Measurements from ENCODE around the gene BDH2. TPM values are rescaled to one million over a fixed set of nuclear protein-coding genes. Genes with fewer than 3 reads are reported as not detected.

The BDH2 gene
- total RNA-seq, 3 donors from 2014 or later, result 27.1 to 35.1 (median 31.2) TPM

GRCh38 chr4:103029300-103029699 lies 70.3 kb downstream of the BDH2 start:
- H3K36me3 ChIP-seq (ENCODE audit: low read depth), result no peaks in the 10 kb centered on the region
- ATAC-seq, result no peak
- no peak overlapping the region for H3K4me3 ChIP-seq
- no peak for TF ChIP-seq CTCF (IDR thresholded peaks at IDR 0.05)
- DNase-seq, result no peak
- intact Hi-C loops (cut with DNase I, micrococcal nuclease), result no loop called here
- no peaks in the 10 kb centered on the region for H3K9me3 ChIP-seq
- no peaks in the 10 kb centered on the region for H3K4me1 ChIP-seq (ENCODE audit: low read depth)

Other genes with a start within 250 kb of the BDH2 start
- gene CISD2, start 230.8 kb downstream of the BDH2 start, total RNA-seq, result 10 to 100 TPM; 22.5 to 24.5 (median 23.1) TPM
- 1 to 10 TPM in 1 of 3 donors, under 1 TPM in 1, not detected in 1; 0.65 to 1.4 TPM for gene SLC9B1, start 80.1 kb downstream of the BDH2 start, total RNA-seq
- gene SLC9B2, start 23.1 kb downstream of the BDH2 start, total RNA-seq, result 1 to 10 TPM in 2 of 3 donors, under 1 TPM in 1; 0.84 to 9.7 (median 2.9) TPM
- gene CENPE, start 98.5 kb upstream of the BDH2 start, total RNA-seq, result 1 to 10 TPM; 1.9 to 9.3 (median 2.8) TPM

All from mucosa of descending colon (tissue), 3 donors.